Measurements from ENCODE around the gene ADAMTS15. TPM values are rescaled to one million over a fixed set of nuclear protein-coding genes. Genes with fewer than 3 reads are reported as not detected.

Gene ADAMTS15
- total RNA-seq, 6 experiments from 2014 or later: 0.19 to 1.1 (median 0.31) TPM; not detected in 1

- Histone ChIP-seq H3K4me1 (peaks cover 0 to 16% (median 0%) of the 10 kb centered on the region in 4 donors), H3K4me3 (peak overlapping the region in 2 of 3 donors; percentile 42 to 45), H3K9me3 (no peaks in the 10 kb centered on the region), H3K27me3 (peaks cover 0 to 6% of the 10 kb centered on the region in 2 donors), H3K27ac (no peak overlapping the region), H3K36me3 (no peaks in the 10 kb centered on the region)
- TF ChIP-seq CTCF (IDR thresholded peaks at IDR 0.05) (no peak), POLR2A (IDR thresholded peaks at IDR 0.05) (no peak)
- ATAC-seq (no peak), DNase-seq (no peak)
- 0% methylated on average over 8 of the region's 11 CpGs for whole genome bisulfite sequencing (ENCODE audit: insufficient coverage, low coverage, low lambda C conversion rate, missing lambda C conversion rate)
- intact Hi-C loops (cut with DNase I): loop anchor here in 1 of 2 donors (10.0 kb wide), 1 partner anchor 407 kb away; no protein-coding TSS in a partner anchor
Measured at GRCh38 chr11:130448039-130448415, 418 bp upstream of the ADAMTS15 start.

GRCh38 chr11:130449310-130449990 is 1.0 kb downstream of the ADAMTS15 start:
- peaks cover 0 to 16% (median 0%) of the 10 kb centered on the region in 4 donors for H3K4me1 ChIP-seq
- H3K36me3 ChIP-seq: no peaks in the 10 kb centered on the region
- H3K9me3 ChIP-seq: no peaks in the 10 kb centered on the region
- no peak overlapping the region for H3K27ac ChIP-seq
- TF ChIP-seq CTCF (IDR thresholded peaks at IDR 0.05) (no peak), POLR2A (IDR thresholded peaks at IDR 0.05) (no peak)
- intact Hi-C loops (cut with DNase I): loop anchor here in 1 of 2 donors (10.0 kb wide), 1 partner anchor 405 kb away; no protein-coding TSS in a partner anchor
- H3K4me3 ChIP-seq: peak overlapping the region; percentile 27 to 45 (median 42)
- H3K27me3 ChIP-seq: peaks cover 0 to 6% of the 10 kb centered on the region in 2 donors
- no peak for DNase-seq
- WGBS (ENCODE audit: insufficient coverage, low coverage, low lambda C conversion rate, missing lambda C conversion rate): 5% methylated on average over 30 of the region's 64 CpGs
- ATAC-seq: no peak

DNA sequence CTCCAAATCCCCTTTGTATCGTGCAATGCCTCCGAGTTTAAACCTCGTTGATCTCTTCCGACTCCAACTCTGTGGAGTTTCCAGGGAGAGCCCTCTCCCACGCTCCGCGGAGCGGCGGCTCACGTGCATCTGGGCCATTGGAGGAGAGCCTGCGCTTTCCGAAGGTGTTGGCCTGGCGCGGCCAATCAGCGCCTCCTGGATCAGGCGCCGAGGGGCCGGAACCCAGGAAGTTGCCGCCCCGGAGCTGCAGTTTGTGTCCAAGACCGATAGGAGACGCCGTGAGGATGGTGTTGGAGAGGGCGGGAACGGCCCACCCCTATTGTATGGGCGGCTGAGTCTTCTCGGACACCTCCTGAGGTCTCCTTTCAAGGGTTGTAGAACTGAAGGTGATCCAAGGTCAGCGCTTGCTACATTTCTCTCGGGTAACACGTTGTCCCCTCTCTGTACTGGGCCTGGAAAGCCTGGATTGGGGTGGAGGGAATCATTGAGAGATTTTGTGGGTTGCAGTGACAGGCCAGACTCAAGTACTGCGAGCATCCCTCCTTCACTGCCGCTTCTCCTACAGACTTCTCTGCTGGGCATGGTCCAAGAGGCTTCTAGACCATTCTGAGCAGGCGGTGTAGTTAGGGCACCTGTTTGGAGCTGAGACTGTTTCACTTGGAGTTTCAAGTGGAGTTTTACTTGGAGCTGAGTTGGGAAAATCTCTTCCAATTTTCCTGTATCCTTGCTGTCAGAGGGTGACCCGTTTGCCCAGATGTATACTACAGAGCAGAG is 1.7 kb downstream of the ADAMTS15 start:
- 43% methylated on average over 7 of the region's 34 CpGs for WGBS (ENCODE audit: insufficient coverage, low coverage, low lambda C conversion rate, missing lambda C conversion rate)
- intact Hi-C loops (cut with DNase I): loop anchor here in 1 of 2 donors (10.0 kb wide), 1 partner anchor 405 kb away; no protein-coding TSS in a partner anchor
- DNase-seq: no peak

More for the DNA sequence above, 1.7 kb downstream of the ADAMTS15 start:
- H3K4me3 ChIP-seq: peak overlapping the region in 2 of 3 donors; percentile 42 to 45
- peaks cover 0 to 6% of the 10 kb centered on the region in 2 donors for H3K27me3 ChIP-seq
- peak; percentile 10 to 45 (median 21) for ATAC-seq
- H3K27ac ChIP-seq: no peak overlapping the region
- H3K4me1 ChIP-seq: peaks cover 0 to 16% (median 0%) of the 10 kb centered on the region in 4 donors
- TF ChIP-seq CTCF (IDR thresholded peaks at IDR 0.05) (peak; percentile 10 to 22 (median 18)), POLR2A (IDR thresholded peaks at IDR 0.05) (no peak)
- no peaks in the 10 kb centered on the region for H3K36me3 ChIP-seq
- no peaks in the 10 kb centered on the region for H3K9me3 ChIP-seq
